Measurements from ENCODE around the gene AMFR.

DNA sequence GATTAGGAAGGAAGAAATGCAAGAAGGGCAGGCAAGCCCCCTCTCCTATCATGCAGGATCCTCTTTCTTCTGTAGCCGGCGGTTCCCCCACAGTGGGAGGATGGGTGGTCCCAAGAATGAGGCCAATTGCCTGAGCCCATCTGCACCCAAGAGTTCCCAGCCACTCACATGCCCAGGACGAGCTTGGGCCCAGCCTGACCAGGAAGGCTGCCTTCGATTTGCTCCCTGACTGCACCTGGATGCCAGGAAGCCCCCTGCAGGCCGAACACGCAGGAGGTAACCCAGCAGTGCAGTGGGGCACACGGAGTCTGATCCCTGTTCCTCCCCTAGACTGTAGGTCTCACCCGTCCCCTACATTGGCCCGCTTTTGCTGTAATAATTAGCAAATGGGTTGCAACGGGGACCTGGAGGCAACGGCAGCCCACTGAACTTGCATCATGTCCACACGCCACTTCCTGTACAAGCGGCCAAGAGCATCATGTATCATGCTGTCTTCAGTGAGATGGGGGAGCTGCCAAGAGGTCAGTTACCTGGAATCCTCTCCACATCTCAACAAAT lies 67.5 kb downstream of the AMFR start:
- TF ChIP-seq POLR2AphosphoS5 (IDR thresholded peaks at IDR 0.05): no peak
- no peak for TF ChIP-seq POLR2A (IDR thresholded peaks at IDR 0.05)
- TF ChIP-seq, protein P1, sequence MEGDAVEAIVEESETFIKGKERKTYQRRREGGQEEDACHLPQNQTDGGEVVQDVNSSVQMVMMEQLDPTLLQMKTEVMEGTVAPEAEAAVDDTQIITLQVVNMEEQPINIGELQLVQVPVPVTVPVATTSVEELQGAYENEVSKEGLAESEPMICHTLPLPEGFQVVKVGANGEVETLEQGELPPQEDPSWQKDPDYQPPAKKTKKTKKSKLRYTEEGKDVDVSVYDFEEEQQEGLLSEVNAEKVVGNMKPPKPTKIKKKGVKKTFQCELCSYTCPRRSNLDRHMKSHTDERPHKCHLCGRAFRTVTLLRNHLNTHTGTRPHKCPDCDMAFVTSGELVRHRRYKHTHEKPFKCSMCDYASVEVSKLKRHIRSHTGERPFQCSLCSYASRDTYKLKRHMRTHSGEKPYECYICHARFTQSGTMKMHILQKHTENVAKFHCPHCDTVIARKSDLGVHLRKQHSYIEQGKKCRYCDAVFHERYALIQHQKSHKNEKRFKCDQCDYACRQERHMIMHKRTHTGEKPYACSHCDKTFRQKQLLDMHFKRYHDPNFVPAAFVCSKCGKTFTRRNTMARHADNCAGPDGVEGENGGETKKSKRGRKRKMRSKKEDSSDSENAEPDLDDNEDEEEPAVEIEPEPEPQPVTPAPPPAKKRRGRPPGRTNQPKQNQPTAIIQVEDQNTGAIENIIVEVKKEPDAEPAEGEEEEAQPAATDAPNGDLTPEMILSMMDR (IDR thresholded peaks at IDR 0.05): no peak
- TF ChIP-seq EP300 (IDR thresholded peaks at IDR 0.05): no peak

All from stomach (tissue), 4 donors.